ENCODE results near the gene FLOT2.
A peak's percentile ranks its signal among the peaks of the same experiment; 100 is the strongest.

Gene FLOT2

GRCh38 chr17:28871056-28871579 is 26.4 kb downstream of the FLOT2 start:
- no peak overlapping the region for H3K4me3 ChIP-seq (ENCODE audit: low read length)
- TF ChIP-seq CTCF (IDR thresholded peaks at IDR 0.05; ENCODE audit: insufficient read depth, low read depth, low read length, missing control alignments) = no peak
- DNase-seq (ENCODE audit: low read depth) = no peak

GRCh38 chr17:28867276-28867675 is 30.3 kb downstream of the FLOT2 start:
- no peak for TF ChIP-seq CTCF (IDR thresholded peaks at IDR 0.05; ENCODE audit: insufficient read depth, low read depth, low read length, missing control alignments)
- H3K4me3 ChIP-seq (ENCODE audit: low read length) = no peak overlapping the region
- no peak for DNase-seq (ENCODE audit: low read depth)

GRCh38 chr17:28865946-28866752 is 31.4 kb downstream of the FLOT2 start:
- TF ChIP-seq CTCF (IDR thresholded peaks at IDR 0.05; ENCODE audit: insufficient read depth, low read depth, low read length, missing control alignments) = no peak
- peak; percentile 63 for DNase-seq (ENCODE audit: low read depth)
- H3K4me3 ChIP-seq (ENCODE audit: low read length) = no peak overlapping the region

GRCh38 chr17:28864991-28865849 is 32.3 kb downstream of the FLOT2 start:
- TF ChIP-seq CTCF (IDR thresholded peaks at IDR 0.05; ENCODE audit: insufficient read depth, low read depth, low read length, missing control alignments) = no peak
- no peak for DNase-seq (ENCODE audit: low read depth)
- no peak overlapping the region for H3K4me3 ChIP-seq (ENCODE audit: low read length)

GRCh38 chr17:28863953-28864352 is 33.6 kb downstream of the FLOT2 start:
- no peak for TF ChIP-seq CTCF (IDR thresholded peaks at IDR 0.05; ENCODE audit: insufficient read depth, low read depth, low read length, missing control alignments)
- DNase-seq (ENCODE audit: low read depth) = no peak
- H3K4me3 ChIP-seq (ENCODE audit: low read length) = no peak overlapping the region

GRCh38 chr17:28862561-28862960 is 35.0 kb downstream of the FLOT2 start:
- H3K4me3 ChIP-seq (ENCODE audit: low read length) = no peak overlapping the region
- TF ChIP-seq CTCF (IDR thresholded peaks at IDR 0.05; ENCODE audit: insufficient read depth, low read depth, low read length, missing control alignments) = no peak
- DNase-seq (ENCODE audit: low read depth) = no peak

All from epithelial cell of esophagus (primary cell).